ENCODE data around the gene SEMA3F. TPM values are rescaled to one million over a fixed set of nuclear protein-coding genes. Genes with fewer than 3 reads are reported as not detected.

Gene SEMA3F
- total RNA-seq = 10.0 TPM
- long read RNA-seq, partial matches to known transcripts = 4 of 8 reads
- long read RNA-seq, other reads (novel, unspliced or antisense) = 3 of 8 reads

DNA sequence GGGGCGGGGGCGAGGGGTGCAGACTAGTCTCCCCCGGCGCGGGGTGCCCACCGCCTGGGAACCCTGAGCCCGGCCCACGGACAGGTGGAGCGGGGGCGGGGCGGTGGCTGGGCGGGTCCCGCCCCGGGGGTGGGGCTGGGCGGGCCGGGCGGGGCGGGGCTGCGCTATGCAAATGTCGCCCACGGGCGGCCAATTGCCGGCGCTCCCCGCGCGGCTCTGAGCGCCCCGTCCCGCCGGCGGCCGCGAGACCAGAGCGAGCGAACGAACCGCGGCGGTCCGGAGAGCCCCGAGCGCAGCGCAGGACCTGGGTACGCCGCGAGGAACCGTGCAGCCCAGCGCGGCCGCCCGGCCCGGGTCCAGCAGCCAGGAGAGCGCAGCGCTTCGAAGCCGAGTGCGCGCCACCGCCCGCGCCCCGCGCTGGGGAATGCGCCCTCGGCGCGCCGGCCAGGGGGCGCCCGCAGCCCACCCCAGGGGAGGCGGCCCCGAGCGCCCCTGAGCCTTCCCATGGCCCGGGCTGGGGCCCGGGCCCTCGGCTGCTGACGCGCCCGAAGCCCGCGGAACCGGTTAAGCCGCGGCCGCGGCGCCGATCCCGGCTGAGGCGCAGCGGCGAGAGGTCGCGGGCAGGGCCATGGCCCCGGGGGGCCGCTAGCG lies at the start of gene SEMA3F:
Gene SEMA3F (plus strand): TSS at position 485 of the 651 bp plus-strand sequence. CDS start 4,299 bp downstream, outside the sequence.
- intact Hi-C loops (cut with DNase I) = loop anchor here (1.0 kb wide), 2 partner anchors 11 to 33 kb away; no protein-coding TSS in a partner anchor
- DNase-seq (ENCODE audit: low spot score) = peak; percentile 79

DNA sequence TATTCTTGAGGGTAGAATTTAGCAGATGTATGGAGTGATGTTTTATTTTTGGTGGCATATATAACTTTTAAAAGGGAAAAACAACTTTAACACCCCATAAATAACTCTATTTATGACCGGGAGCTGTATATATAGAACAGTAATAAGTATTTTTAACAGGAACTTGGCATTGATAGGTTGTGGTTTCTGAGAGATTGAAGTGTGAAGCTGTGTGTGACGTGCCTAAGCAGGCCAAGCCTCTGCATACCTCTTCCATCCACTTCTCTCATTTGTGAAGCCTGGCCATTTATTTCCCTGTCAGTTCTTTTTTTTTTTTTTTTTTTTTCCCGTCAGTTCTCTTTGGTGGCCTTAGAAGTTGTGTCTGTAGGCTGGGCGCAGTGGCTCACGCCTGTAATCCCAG lies 43.4 kb upstream of the SEMA3F start:
- DNase-seq (ENCODE audit: low spot score) = no peak

DNA sequence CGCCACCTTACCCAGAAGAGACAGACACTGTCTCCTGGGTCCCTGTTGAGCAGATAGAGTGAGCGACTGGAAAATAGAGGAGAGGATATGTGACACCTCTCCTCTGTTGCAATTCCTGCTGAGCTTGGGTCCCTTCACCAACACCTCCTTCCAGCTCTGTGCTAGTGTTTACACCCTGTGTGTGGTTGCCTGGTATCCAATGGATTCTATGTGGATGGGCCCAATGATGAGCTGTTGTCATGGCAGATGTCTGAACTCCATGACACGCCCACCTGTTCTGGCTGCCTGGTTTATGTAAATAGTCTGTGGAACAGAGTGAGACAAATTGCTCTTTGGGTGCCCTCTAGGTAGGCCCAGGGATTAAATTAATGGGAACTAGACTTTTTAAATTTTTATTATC lies 42.7 kb upstream of the SEMA3F start:
- intact Hi-C loops (cut with DNase I) = no loop called here
- no peak for DNase-seq (ENCODE audit: low spot score)

More for the DNA sequence above, 43.4 kb upstream of the SEMA3F start:
- intact Hi-C loops (cut with DNase I) = no loop called here

DNA sequence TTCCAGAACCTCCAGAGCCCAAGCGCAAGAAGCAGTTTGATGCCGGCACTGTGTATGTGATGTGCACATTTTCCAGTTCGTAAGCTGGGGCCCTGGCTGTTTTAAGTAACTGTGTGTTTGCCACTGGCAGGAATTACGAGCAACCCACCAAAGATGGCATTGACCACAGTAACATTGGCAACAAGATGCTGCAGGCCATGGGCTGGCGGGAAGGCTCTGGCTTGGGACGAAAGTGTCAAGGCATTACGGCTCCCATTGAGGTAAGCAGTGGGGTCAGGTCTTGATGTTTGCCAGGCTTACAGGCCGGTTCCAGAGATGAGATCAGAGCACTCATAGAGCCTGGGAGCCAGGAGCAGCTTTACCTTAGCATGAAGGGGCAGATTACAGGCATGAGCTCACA lies 38.0 kb upstream of the SEMA3F start:
- DNase-seq (ENCODE audit: low spot score) = no peak
- intact Hi-C loops (cut with DNase I) = no loop called here

DNA sequence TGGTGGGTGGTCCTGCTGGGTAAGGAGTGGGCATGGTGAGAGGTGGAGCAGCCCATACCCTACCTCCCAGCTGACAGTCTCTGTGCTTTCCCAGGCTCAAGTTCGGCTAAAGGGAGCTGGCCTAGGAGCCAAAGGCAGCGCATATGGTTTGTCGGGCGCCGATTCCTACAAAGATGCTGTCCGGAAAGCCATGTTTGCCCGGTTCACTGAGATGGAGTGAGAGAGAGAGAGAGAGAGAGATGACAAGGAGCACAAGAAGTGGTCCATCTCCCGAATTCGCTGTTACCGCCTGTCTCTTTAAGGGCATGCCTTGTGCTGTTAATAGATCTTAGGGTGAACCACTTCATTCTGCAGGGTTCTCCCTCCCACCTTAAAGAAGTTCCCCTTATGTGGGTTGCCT lies 36.9 kb upstream of the SEMA3F start:
- intact Hi-C loops (cut with DNase I) = no loop called here
- no peak for DNase-seq (ENCODE audit: low spot score)

DNA sequence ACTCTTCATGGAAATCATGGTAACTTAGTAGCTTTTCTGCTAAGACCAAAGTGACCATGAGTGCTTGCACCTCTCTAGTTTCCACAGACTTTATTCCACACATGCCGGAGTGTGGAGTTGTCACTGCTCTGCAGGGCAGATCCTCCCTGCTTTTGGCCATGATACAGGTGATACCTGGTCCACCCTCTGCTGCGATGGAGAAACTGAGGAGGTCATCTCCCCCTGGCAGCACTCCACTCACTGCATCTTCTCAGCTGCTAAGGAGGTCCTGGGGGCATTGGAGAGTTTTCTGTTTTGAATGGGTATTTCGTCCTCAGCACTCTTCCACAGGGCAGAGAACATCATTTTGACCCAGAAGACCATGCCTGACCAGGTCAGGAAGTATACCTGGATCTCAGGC lies 35.3 kb upstream of the SEMA3F start:
- intact Hi-C loops (cut with DNase I) = loop anchor here (2.0 to 5.0 kb wide), 2 partner anchors 105 to 153 kb away; no protein-coding TSS in a partner anchor
- no peak for DNase-seq (ENCODE audit: low spot score)

DNA sequence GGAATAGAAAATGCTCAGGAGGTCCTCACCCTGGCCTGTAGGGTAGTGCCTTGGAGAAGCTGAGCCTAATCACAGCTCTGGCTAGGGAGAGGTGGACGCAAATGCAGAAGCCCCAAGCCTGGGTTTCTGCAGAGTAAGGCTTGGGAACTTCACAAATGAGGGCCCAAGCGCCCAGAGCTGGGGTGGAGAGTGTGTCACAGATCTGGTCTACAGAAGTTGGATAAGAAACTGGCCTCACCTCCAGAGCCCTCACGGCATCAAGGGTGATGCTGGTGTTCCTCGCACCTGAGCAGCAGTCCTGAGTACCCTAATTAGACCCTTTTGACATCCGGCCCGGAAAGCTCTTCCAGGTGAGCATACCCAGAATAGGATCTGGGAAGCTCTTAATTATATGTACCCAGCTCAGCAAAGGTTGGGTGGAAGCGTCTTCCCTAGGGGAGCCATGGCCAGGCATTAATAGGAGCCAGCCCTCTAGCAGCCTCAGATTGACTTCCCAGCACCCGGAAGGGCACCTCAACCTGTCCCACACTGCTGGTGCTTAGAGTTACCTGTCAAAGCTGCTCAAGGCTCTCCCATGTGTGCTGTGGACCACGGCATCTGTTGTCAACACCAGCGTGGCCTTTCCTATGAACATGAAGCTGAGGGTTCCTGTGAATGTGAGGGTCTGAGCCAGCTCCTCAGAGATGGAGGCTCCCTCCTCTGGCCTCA lies 34.6 kb upstream of the SEMA3F start:
- DNase-seq (ENCODE audit: low spot score) = no peak
- intact Hi-C loops (cut with DNase I) = loop anchor here (1.0 to 5.0 kb wide), 3 partner anchors 69 to 152 kb away; no protein-coding TSS in a partner anchor

DNA sequence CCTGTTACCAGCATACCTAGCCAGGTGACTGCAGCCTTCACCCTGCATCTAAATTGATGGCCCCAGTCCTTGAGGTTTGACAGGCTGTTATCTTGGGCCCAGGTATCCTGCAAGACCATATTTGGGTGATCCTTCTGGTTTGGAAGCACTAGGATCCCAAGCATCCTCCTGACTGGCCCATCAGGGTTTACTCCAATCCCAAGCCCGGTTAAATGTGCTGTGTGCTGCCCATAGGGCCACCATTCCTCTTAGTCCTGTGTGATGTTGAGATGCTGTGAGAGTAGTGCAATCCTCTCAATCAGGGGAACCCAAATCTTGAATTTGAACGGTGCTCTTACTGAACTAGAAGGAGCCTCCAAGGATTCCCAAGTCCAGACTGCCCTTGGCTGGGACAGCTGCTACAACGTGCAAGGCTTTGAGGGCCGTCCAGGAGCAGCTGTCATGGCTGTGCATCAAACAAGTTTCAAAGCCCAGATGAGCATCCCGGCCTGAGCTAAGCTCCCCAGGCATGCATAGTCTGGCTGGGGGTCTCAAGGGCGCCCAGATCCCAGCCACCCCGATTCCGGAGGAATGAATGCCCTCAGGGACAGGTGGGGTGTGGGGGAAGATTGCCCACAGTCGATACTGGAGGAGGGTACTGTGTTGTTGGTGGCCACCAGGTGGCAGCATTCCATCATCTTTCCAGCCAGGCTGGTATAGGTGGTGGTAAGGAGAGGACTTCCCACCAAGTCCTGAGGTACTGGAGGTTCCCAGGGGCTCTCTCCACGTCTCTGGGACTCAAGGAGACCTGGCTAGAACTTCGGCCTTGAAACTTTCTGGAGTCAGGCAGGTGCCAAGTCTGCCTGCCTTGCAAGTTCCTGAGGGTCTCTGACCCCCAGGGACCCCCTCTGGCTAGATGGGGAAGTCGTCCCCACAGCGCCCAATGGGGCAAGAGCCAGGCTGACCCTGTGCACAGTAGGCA lies 33.8 kb upstream of the SEMA3F start:
- intact Hi-C loops (cut with DNase I) = loop anchor here (1.0 to 5.0 kb wide), 3 partner anchors 68 to 151 kb away; no protein-coding TSS in a partner anchor
- DNase-seq (ENCODE audit: low spot score) = no peak

DNA sequence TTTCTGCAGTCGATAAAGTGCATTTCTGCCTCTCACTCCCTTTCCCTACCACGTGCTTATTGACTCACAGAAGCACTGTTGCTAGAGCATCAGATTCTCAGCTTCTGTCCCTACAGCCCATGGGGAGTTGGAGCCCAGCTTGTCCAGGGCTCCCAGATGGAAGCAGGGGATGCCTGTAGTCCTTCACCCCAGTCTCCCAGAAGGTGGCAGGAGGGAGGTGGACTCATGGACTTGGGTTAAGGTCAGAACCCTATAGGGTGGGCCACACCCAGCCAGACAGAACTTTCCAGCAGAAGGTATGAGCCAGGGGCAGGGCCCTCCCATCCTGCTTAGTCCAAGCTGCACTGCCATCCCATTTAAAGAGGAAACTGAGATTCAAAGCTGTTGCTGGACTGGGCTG lies 33.1 kb upstream of the SEMA3F start:
- intact Hi-C loops (cut with DNase I) = loop anchor here (5.0 kb wide), 1 partner anchor 150 kb away; no protein-coding TSS in a partner anchor
- DNase-seq (ENCODE audit: low spot score) = no peak

DNA sequence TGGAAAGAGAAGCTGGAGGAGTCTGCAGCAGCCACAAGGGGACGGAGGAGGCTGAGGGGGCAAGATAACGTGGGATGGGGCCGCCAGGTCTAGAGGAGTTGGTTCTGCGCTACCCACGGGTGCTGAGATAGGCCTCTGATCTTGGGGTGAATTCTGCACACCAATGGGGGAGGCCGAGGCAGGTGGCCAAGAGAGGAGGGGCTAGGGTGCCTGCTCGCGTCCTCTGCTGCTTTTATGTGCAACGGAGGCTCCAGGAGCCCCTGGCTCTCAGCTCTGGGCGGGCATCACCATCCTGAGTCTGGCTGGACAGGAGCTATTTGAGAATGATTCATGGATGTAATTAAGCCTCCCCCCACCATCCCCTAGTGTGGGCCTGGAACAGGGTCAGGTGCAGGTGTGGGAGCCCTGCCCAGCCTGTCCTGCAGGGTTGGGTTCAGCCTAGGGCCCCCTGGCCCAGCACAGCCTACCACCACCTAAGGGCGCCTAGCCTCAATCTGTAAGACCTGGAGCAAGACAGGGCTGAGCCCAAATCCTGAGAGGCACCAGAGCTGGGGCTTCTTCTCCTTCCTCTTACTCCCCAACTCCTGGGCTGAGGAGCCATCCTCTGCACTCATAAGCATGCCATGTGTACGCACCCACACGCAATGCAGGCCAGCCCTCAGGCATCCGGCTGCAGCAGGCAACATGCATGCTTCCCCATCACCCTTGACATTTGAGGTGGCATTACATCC lies 32.3 kb upstream of the SEMA3F start:
- no peak for DNase-seq (ENCODE audit: low spot score)
- intact Hi-C loops (cut with DNase I) = loop anchor here (5.0 kb wide), 1 partner anchor 149 kb away; no protein-coding TSS in a partner anchor

DNA sequence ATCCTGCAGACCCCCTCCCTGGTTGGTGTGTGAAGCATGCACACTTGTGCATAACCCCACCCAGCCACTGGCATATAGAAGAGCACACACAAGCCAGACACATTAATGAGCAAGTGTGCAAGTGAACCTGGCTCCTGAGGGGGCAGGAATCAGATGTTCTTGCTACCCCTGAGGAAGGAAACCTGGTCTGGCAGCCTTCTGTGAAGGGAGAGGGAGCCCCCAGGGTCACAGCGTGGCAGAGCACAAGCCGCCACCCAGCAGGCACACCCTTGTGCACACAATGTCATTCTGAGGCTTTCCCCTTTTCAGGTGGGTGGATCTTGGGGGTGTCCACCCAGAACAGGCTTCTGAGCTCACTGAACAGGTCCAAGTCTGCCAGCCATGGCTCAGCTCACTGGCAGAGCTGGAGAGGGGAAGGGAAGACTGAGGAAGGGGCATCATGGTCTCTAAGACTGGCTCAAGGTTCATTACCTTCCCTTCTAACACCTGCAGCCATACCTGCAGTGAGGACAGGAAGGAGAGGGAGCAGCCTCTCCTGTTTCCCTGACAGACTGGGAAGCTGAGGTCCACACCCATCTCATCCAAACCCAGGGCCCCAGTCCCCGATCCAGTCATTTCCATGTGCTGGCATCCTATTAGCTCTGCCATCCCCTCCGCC lies 31.6 kb upstream of the SEMA3F start:
- DNase-seq (ENCODE audit: low spot score) = no peak
- intact Hi-C loops (cut with DNase I) = loop anchor here (5.0 kb wide), 1 partner anchor 149 kb away; no protein-coding TSS in a partner anchor

DNA sequence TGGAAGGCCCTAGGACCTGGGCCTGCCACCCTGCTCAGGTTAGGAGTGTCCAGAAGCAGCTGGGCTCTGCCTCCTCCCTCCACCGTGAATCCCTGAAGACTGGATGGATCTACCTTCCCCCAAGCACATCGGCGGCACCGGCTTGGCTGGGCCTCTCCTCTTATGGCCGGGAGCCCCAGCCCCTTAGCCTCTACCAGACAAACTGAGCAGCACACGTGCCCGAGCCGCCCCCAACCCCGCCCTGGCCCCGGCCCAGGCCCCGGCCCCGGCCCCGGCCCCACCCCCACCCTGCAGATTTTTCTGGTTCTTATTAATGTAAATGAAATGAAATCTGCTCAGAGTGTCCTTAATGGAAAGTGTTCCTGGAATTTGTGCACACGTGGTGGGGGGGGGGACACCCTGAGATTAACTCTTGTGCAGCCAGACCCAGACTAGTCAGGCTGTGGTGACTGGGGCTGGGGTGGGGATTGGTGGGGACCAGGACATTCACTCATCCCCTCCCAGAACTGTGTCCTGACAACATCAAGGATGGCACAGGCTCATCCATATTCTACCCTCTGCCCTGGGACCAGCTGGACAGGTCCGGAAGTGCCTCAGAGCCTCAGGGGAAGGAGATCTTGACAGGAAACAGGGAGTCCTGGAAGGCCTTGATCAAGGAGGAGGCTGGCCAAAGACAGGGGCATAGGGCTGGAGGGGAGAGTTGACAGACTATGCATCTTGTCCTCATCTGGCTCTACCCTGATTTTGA lies 30.9 kb upstream of the SEMA3F start:
- no peak for DNase-seq (ENCODE audit: low spot score)
- intact Hi-C loops (cut with DNase I) = loop anchor here (5.0 kb wide), 1 partner anchor 148 kb away; no protein-coding TSS in a partner anchor

DNA sequence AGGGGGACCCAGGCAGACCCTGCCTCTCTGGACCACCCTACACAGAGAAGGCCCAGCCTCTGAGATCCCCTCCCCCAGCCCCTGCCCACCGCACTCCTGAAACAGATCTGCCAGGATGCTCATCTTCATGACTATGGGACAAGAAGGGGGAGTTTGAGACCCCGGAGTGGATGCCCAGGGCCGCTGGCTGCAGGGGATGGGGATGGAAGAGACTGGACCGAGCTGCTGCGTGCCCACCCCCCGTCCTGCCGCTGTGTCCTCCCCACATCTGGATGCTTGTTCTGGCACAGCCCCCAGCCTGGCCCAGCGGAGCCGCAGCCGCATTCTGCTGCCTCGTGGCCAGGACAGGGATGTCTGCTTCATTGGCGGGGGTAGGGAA lies 30.3 kb upstream of the SEMA3F start:
- intact Hi-C loops (cut with DNase I) = loop anchor here (5.0 kb wide), 1 partner anchor 148 kb away; no protein-coding TSS in a partner anchor
- no peak for DNase-seq (ENCODE audit: low spot score)

DNA sequence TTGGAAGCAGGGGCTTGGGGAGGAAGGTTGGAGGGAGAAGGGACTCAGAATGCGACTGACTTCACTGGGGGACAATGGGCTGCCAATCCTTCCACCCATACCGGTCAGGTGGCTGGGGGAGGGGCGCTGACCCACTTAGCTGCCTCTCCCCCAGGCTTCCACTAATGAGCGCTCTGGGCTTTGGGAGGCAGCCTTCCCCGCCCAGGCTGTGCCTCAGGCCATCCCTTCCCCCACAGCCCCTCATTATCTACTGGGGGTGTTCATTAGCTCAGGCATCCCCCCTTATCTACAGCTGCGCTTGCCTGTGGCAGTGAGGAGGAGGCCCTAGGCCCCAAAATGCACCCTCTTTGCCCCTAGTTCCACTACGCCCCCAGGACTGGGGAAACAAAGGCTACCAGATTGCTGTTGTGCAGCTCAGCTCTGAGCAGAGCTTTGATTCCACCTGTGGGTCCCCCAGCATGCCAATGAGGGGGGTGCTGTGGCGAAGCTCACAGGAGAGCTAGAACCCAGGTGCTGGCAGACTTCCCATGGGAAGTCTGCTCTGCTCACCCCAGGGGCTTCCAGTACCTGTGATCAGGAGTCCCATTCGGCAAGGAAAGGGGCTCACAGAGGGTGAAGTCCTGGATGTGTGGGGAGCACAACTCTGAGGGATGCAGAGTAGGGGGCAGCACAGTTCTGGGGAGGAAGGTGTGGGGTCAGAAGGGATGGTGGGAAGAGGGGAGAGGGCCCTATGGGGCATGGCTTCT lies 29.4 kb upstream of the SEMA3F start:
- DNase-seq (ENCODE audit: low spot score) = no peak
- intact Hi-C loops (cut with DNase I) = no loop called here

DNA sequence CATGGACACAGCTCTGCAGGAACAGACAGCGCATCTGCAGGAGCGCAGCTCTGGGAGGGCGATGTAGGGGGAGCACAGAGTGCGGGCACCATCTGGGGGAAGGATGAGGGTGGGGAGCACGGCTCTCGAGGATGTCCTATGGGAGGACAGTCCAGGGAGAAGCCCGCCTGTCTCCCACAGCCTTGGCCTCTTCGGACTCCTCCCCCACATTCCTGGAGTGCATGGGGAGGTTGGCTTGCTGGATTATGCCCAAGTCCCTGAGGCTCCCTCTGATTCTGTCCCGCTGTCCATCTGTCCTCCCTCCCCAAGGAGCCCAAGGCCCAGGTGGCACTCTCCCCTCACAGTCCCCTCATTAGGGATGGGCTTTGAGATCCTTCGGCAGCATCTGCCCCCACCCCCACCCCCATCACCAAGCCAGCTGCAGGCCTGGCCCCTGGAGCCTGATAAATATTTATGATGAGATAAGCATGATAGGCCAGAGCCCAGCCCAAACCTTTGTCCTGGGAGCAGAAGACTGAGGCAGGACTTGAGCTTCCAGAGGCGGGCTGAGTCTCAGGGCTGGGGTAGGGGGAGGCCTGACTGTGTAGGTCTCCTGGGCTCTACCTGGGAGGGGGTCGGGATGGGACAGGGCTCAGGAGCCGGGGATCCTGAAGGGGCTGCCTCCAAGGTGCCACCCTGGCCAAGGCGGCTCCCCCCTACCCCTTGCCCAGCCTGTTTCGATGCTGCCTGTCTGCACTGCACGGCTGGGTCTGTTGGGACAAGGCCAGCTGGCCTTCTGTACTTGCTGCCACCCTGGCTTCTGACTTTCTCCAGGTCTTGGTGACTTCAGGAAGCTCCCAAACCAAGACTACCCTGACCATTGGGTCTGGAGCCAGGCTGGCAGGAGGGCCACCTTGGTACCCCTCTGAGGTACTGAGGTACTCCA lies 28.6 kb upstream of the SEMA3F start:
- no peak for DNase-seq (ENCODE audit: low spot score)
- intact Hi-C loops (cut with DNase I) = no loop called here

DNA sequence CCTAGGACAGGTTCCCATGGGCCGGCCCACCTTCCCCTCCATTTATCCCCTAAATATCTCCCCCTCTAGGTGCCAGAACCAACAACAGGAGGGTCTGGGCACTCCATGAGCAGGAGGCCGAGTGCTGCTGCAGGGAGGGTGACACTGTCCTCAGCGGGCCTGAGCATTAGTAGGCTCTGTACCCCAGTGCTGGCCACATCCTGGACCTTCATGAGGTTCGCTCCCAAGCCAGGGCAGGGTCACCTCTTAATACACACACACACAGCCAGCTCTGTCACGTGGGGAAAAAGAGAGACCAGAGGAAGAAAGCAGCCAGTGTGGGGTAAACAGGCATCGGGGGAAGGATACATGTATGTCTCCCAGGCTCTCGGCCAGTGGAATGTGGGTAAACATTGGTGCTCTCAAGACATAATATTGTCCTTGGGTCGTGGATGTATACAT lies 27.9 kb upstream of the SEMA3F start:
- DNase-seq (ENCODE audit: low spot score) = no peak
- intact Hi-C loops (cut with DNase I) = no loop called here

All from cardiac septum (tissue), 1 donor.